Measurements from ENCODE around the gene ZNF200.

The ZNF200 gene

DNA sequence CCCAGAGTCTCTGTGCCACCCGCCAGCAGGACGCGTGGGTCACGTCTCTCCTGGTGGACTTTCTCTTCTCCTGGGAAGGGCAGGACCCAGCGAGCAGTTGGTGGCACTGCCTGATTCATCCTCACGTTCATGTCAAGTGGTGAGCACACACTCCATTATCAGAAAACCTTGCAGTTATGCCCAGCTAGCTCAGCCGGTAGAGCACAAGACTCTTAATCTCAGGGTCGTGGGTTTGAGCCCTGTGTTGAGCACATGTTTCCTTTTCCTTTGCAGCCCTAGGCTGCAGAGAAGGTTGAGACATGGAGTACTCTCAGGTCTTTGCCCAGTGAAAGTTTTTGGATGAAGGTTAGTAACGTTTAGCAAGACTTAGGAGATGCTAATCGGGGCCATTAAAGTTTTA is 39.0 kb downstream of the ZNF200 start:
- Histone ChIP-seq H3K27me3 (ENCODE audit: control insufficient read depth, insufficient read depth, low read length) (peaks cover 50% of the 10 kb centered on the region), H3K4me1 (ENCODE audit: control insufficient read depth, insufficient read depth, low read length) (no peaks in the 10 kb centered on the region), H3K9me3 (ENCODE audit: control insufficient read depth, insufficient read depth, low read depth, low read length) (no peaks in the 10 kb centered on the region), H3K9ac (ENCODE audit: low read length) (no peak overlapping the region), H3K27ac (ENCODE audit: low read depth, low read length) (no peak overlapping the region), H3K36me3 (ENCODE audit: control insufficient read depth, insufficient read depth, low read length) (no peaks in the 10 kb centered on the region), H3K4me3 (ENCODE audit: low read depth, low read length) (no peak overlapping the region)

DNA sequence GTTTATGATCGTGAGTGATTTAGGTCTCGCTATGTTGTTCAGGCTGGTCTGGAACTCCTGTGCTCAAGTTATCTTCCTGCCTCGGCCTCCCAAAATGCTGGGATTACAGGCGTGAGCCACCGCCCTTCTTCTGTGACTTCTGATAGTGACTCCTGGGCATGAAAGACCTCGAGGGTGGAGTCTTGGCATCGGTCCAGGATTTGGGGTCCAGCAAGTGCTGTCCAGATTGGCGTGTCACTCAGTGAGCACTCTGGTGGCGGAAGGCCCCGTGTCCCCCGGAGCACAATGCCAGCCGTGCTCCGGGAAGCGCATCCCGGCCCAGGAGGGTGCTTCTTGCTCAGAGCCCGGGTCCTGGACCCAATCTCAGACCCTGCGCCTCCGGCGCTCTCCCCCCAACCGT is 40.2 kb downstream of the ZNF200 start:
- H3K4me1 ChIP-seq (ENCODE audit: control insufficient read depth, insufficient read depth, low read length), result no peaks in the 10 kb centered on the region
- no peak overlapping the region for H3K9ac ChIP-seq (ENCODE audit: low read length)
- no peak overlapping the region for H3K27ac ChIP-seq (ENCODE audit: low read depth, low read length)
- no peaks in the 10 kb centered on the region for H3K36me3 ChIP-seq (ENCODE audit: control insufficient read depth, insufficient read depth, low read length)
- no peak overlapping the region for H3K4me3 ChIP-seq (ENCODE audit: low read depth, low read length)
- H3K27me3 ChIP-seq (ENCODE audit: control insufficient read depth, insufficient read depth, low read length), result peaks cover 57% of the 10 kb centered on the region
- no peaks in the 10 kb centered on the region for H3K9me3 ChIP-seq (ENCODE audit: control insufficient read depth, insufficient read depth, low read depth, low read length)

DNA sequence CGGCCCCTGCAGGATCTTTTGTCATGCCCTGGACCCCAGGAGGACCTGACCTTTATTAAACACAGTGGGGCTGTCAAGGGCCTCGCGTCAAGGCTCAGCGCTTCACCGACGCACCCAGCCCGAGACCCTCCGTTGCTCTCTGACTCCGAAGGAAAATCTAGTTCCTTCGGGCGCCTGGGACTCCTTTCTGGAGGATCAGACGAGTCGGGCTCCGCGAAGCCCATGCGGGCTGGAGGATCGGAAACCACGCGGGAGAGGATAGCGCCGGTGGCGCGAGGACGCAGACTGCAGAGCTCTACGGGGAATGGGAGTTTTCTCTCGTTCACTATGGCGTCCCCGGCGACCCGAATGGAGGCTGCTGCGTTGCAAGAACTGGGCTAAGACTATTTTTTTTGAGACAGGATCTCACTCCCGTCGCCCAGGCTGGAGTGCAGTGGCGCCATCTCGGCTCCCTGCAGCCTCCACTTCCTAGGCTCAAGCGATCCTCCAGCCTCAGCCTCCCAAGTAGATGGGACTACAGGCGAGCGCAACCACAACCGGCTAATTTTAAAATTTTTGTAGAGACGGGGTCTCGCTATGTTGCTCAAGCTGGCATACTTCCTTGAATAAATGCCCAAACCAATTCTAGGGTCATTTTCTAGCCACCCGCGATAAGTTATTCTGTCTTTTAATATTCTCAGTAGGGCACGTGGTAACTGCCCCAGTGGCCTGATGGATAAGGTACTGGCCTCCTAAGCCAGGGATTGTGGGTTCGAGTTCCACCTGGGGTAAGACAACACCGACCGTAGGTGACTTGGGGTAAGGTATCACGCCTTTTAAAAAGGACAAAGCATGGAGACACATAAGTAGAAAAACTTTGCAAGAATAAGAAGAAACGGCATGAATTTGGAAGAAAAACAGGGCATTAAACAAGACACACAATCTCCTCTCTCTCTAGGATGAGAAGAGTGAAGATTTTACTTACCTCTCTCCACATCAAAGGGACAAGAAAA is 41.4 kb downstream of the ZNF200 start:
- Histone ChIP-seq H3K36me3 (ENCODE audit: control insufficient read depth, insufficient read depth, low read length) (no peaks in the 10 kb centered on the region), H3K4me1 (ENCODE audit: control insufficient read depth, insufficient read depth, low read length) (no peaks in the 10 kb centered on the region), H3K27ac (ENCODE audit: low read depth, low read length) (no peak overlapping the region), H3K27me3 (ENCODE audit: control insufficient read depth, insufficient read depth, low read length) (peaks cover 63% of the 10 kb centered on the region), H3K9ac (ENCODE audit: low read length) (no peak overlapping the region), H3K4me3 (ENCODE audit: low read depth, low read length) (peak overlapping the region; percentile 36; the same call in 1 of the 2 replicates), H3K9me3 (ENCODE audit: control insufficient read depth, insufficient read depth, low read depth, low read length) (no peaks in the 10 kb centered on the region)

DNA sequence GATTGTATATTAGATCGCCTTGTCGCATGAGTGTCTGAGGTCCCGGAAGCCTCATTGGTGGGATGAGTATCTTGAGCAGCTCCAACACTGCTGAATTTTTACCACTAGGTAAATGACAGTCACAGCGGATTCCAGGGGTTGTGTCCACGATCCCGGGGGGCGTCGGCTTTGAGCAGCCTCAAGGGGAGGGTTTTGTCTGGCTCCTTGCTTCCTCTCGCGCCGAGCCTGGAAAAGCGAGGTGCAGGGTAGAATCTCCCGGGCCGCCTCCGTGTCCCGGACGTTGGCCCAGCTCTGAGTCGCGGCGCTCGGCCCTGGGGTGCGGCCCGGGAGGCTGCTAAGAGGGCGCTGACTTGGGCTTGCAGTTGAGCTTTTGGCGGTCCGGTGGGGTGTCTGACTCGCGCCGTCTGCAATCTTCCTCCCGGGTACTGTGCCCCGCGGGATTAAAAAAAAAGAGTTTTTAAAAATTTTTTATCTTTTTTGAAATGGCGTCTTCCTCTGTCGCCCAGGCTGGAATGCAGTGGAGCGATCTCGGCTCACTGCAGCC is 42.4 kb downstream of the ZNF200 start:
- no peak overlapping the region for H3K9ac ChIP-seq (ENCODE audit: low read length)
- no peaks in the 10 kb centered on the region for H3K36me3 ChIP-seq (ENCODE audit: control insufficient read depth, insufficient read depth, low read length)
- H3K4me1 ChIP-seq (ENCODE audit: control insufficient read depth, insufficient read depth, low read length), result no peaks in the 10 kb centered on the region
- peaks cover 56% of the 10 kb centered on the region for H3K27me3 ChIP-seq (ENCODE audit: control insufficient read depth, insufficient read depth, low read length)
- no peak overlapping the region for H3K27ac ChIP-seq (ENCODE audit: low read depth, low read length)
- H3K9me3 ChIP-seq (ENCODE audit: control insufficient read depth, insufficient read depth, low read depth, low read length), result no peaks in the 10 kb centered on the region
- peak overlapping the region; percentile 95 for H3K4me3 ChIP-seq (ENCODE audit: low read depth, low read length)

DNA sequence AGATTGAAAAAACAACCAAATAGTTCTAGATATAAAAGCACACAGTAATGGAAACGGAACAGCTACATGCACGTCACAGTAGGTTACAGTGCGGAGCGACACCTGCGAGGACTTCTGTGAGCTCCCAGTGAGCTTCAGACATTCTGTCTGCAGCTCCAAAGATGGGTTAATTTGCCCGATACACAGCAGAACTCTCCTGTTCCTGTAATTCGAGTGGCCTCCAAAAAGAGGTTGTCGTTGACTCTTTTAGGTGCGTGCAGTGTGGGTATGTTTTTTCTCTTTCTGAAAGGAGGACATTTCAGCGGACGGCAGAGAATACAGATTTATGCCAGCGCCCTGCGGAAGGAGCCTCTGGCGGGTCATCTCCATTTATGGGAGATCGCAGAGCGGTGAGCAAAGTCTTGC is 44.0 kb downstream of the ZNF200 start:
- no peak overlapping the region for H3K27ac ChIP-seq (ENCODE audit: low read depth, low read length)
- H3K36me3 ChIP-seq (ENCODE audit: control insufficient read depth, insufficient read depth, low read length), result no peaks in the 10 kb centered on the region
- peaks cover 46% of the 10 kb centered on the region for H3K27me3 ChIP-seq (ENCODE audit: control insufficient read depth, insufficient read depth, low read length)
- 0 out of 2 replicates have a peak, but pooled peaks cover 3% of the 10 kb centered on the region for H3K4me1 ChIP-seq (ENCODE audit: control insufficient read depth, insufficient read depth, low read length)
- H3K9ac ChIP-seq (ENCODE audit: low read length), result no peak overlapping the region
- peak overlapping the region; percentile 95 for H3K4me3 ChIP-seq (ENCODE audit: low read depth, low read length)
- no peaks in the 10 kb centered on the region for H3K9me3 ChIP-seq (ENCODE audit: control insufficient read depth, insufficient read depth, low read depth, low read length)

DNA sequence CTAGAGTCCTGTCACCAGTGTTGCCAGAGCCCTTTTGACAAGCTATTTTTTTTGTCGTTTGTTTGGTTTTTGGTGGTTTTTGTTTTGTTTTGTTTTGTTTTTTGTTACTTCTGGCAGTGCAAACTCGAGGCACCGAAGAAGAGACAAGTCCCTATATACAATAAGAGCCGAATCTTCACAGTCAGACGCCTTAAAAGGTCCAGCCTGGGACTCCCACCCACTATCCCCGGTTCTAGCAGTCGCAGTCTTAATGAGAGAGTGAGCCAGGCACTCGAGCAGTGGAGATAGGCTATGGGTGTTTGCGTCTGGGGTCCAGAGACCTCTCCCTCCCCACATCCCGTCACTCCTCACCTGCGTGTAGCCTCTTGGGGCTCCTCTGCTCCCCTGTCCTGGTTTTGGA is 45.1 kb downstream of the ZNF200 start:
- Histone ChIP-seq H3K9ac (ENCODE audit: low read length) (no peak overlapping the region), H3K27ac (ENCODE audit: low read depth, low read length) (no peak overlapping the region), H3K4me1 (ENCODE audit: control insufficient read depth, insufficient read depth, low read length) (0 out of 2 replicates have a peak, but pooled peaks cover 3% of the 10 kb centered on the region), H3K36me3 (ENCODE audit: control insufficient read depth, insufficient read depth, low read length) (no peaks in the 10 kb centered on the region), H3K4me3 (ENCODE audit: low read depth, low read length) (peak overlapping the region; percentile 95), H3K9me3 (ENCODE audit: control insufficient read depth, insufficient read depth, low read depth, low read length) (no peaks in the 10 kb centered on the region), H3K27me3 (ENCODE audit: control insufficient read depth, insufficient read depth, low read length) (peaks cover 41% of the 10 kb centered on the region)

DNA sequence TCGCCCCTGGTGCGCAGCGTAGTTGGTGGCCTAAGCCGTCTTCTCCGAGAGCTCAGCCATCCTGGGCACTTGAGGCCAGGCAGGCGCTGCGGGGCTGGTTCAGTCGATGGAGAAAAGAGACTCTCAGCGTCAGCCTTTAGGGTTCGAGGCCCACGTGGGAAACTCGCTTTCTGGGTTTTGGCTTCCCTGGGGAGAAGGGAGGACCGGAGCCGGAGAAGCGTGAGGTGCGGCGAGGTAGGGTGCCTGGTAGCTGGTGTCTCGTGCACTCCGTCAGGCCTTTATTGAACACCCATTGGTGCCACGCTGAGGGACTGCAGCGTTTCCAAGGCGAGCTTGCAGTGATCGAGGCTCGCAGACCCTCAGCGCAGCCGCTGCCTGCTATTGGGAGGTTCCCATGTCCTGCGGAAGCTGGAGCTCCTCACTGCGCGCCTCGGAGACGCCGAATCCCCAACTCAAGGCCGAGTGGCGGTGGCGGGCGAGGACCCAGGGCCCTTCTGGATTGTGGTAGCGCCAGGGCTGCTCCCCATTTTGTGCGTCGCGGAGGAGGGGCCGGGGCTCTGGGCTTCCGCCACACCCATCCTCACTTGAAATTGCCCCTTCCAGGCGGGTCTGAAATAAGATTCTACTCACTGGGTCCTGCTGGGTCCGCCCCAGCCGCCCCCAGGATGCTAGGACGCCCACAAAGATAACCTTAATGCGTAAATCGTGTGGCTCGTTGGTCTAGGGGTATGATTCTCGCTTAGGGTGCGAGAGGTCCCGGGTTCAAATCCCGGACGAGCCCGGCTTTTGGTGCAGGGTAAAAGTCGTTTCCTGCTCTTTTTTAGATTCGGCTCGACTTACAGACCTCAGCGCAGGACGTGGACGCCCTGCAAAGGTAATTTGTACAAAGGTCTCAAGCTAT is 45.8 kb downstream of the ZNF200 start:
- H3K27me3 ChIP-seq (ENCODE audit: control insufficient read depth, insufficient read depth, low read length), result peaks cover 37% of the 10 kb centered on the region
- H3K36me3 ChIP-seq (ENCODE audit: control insufficient read depth, insufficient read depth, low read length), result no peaks in the 10 kb centered on the region
- peak overlapping the region; percentile 52 for H3K9ac ChIP-seq (ENCODE audit: low read length)
- peak overlapping the region; percentile 95 for H3K4me3 ChIP-seq (ENCODE audit: low read depth, low read length)
- no peaks in the 10 kb centered on the region for H3K9me3 ChIP-seq (ENCODE audit: control insufficient read depth, insufficient read depth, low read depth, low read length)
- H3K27ac ChIP-seq (ENCODE audit: low read depth, low read length), result no peak overlapping the region
- H3K4me1 ChIP-seq (ENCODE audit: control insufficient read depth, insufficient read depth, low read length), result 0 out of 2 replicates have a peak, but pooled peaks cover 3% of the 10 kb centered on the region

DNA sequence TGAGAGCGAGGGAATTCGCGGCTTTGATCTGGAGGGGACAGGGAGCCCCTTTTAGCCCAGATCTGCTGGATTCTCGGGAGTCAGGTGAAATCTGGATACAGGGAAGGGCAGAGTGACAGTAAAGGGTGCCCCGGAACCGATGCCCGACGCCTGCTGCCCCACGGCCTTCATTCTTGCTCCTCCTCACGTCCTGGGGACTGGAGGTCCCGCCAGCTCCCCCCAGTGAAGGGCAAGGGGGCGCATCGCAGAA is 46.4 kb downstream of the ZNF200 start:
- H3K9me3 ChIP-seq (ENCODE audit: control insufficient read depth, insufficient read depth, low read depth, low read length), result no peaks in the 10 kb centered on the region
- peak overlapping the region; percentile 95 for H3K4me3 ChIP-seq (ENCODE audit: low read depth, low read length)
- no peak overlapping the region for H3K27ac ChIP-seq (ENCODE audit: low read depth, low read length)

DNA sequence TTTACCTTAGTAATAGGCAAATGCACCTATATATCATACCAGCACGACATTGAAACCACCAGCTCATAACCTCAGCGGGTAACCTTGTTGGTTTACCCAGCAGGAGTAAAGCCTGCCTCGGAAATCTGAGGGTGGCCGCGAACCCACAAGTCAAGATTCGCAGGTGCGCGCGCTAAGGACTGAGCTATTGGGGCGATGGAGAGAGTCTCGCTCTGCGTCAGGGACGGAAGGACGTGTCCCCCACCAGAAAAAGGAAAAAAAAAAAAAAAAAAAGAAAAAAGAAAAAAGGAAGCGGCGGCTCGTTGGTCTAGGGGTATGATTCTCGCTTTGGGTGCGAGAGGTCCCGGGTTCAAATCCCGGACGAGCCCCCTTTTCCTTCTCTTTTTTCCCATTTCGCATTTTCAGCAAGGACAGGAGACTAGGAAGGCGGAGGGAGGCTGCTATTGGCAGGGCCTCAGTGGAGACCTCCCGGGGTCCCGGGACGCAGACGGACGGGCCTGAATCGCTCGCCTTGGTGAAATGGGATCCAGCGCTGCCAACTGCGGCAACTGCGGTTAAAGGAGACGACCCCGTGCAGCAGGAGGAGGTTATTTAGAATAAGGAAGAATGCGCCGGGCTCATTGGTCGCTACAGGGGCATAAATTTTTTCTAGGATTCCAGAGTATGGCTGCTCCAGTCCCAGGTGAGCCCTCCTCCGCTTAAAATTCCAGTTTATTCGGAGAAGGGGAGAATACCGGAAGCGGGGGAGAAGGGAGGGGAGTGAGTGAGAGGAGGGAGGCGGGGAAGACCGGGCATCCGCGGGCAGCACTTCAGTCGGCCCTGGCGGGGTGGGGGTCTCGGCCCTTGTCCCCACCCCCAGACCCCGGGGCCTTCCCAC is 46.9 kb downstream of the ZNF200 start, which contains the start of gene OR1F1:
Gene OR1F1 (plus strand): TSS at position 407 of the 877 bp plus-strand sequence.
- Histone ChIP-seq H3K27ac (ENCODE audit: low read depth, low read length) (no peak within 1 kb of the TSS; the same call in 1 of the 2 replicates), H3K36me3 (ENCODE audit: control insufficient read depth, insufficient read depth, low read length) (no peaks in the 10 kb centered on the region), H3K9ac (ENCODE audit: low read length) (peak within 1 kb of the TSS; percentile 52), H3K27me3 (ENCODE audit: control insufficient read depth, insufficient read depth, low read length) (peaks cover 35% of the 10 kb centered on the region), H3K9me3 (ENCODE audit: control insufficient read depth, insufficient read depth, low read depth, low read length) (no peaks in the 10 kb centered on the region), H3K4me3 (ENCODE audit: low read depth, low read length) (peak within 1 kb of the TSS; percentile 95), H3K4me1 (ENCODE audit: control insufficient read depth, insufficient read depth, low read length) (0 out of 2 replicates have a peak, but pooled peaks cover 3% of the 10 kb centered on the region)

More for the DNA sequence above, 46.4 kb downstream of the ZNF200 start:
- peak overlapping the region; percentile 52 for H3K9ac ChIP-seq (ENCODE audit: low read length)
- H3K27me3 ChIP-seq (ENCODE audit: control insufficient read depth, insufficient read depth, low read length), result peaks cover 35% of the 10 kb centered on the region
- 0 out of 2 replicates have a peak, but pooled peaks cover 3% of the 10 kb centered on the region for H3K4me1 ChIP-seq (ENCODE audit: control insufficient read depth, insufficient read depth, low read length)
- H3K36me3 ChIP-seq (ENCODE audit: control insufficient read depth, insufficient read depth, low read length), result no peaks in the 10 kb centered on the region

Measured in HUES6 (cell line).